GM19372 (cell line): ENCODE data around the gene SMARCA5.
"Not testable (repeated sequence)": the region's sequence is repeated elsewhere in the genome, so short reads cannot be mapped to it uniquely, and the experiment has no call there.

Experiments
- ATAC-seq: cut with Tn5 transposase; IDR thresholded peaks from one replicate; pipeline ENCODE4 v1.9.1; 2021; ENCODE audit warnings: mild to moderate bottlenecking, low read depth, moderate library complexity; ENCODE audit not compliant: unreplicated experiment

The SMARCA5 gene

GRCh38 chr4:143513314-143514168 is at the start of gene SMARCA5:
Gene SMARCA5 (plus strand): TSS chr4:143513702. CDS start chr4:143513925, 223 bp downstream.
- ATAC-seq, result peak; percentile 82

GRCh38 chr4:143473334-143474126 is 40.0 kb upstream of the SMARCA5 start:
- peak; percentile 57 for ATAC-seq

GRCh38 chr4:143477487-143477886 is 36.0 kb upstream of the SMARCA5 start:
- ATAC-seq, result no peak

GRCh38 chr4:143481361-143481760 is 32.1 kb upstream of the SMARCA5 start:
- ATAC-seq, result no peak

- ATAC-seq, result peak; percentile 83
These were observed 30.7 kb upstream of the SMARCA5 start for GRCh38 chr4:143482840-143483239.

GRCh38 chr4:143486314-143486713 is 27.2 kb upstream of the SMARCA5 start:
- ATAC-seq, result no peak

- no peak for ATAC-seq
These were observed 24.8 kb upstream of the SMARCA5 start for GRCh38 chr4:143488687-143489086.

GRCh38 chr4:143489106-143489505 is 24.4 kb upstream of the SMARCA5 start:
- ATAC-seq, result no peak

- ATAC-seq, result no peak
These were observed 15.5 kb upstream of the SMARCA5 start for GRCh38 chr4:143498021-143498420.

GRCh38 chr4:143502231-143502630 is 11.3 kb upstream of the SMARCA5 start:
- ATAC-seq, result no peak

- no peak for ATAC-seq
These were observed 7.5 kb upstream of the SMARCA5 start for GRCh38 chr4:143506031-143506430.

GRCh38 chr4:143511906-143512305 is 1.6 kb upstream of the SMARCA5 start:
- ATAC-seq, result no peak

- ATAC-seq, result peak; percentile 40
These were observed 556 bp upstream of the SMARCA5 start for GRCh38 chr4:143512978-143513313.

GRCh38 chr4:143514169-143514495 is 630 bp downstream of the SMARCA5 start:
- no peak for ATAC-seq

- no peak for ATAC-seq
These were observed 995 bp downstream of the SMARCA5 start for GRCh38 chr4:143514497-143514896.

- ATAC-seq, result no peak
These were observed 1.4 kb downstream of the SMARCA5 start for GRCh38 chr4:143514901-143515300.

- ATAC-seq, result no peak
These were observed 2.4 kb downstream of the SMARCA5 start for GRCh38 chr4:143515905-143516304.

- no peak for ATAC-seq
These were observed 4.3 kb downstream of the SMARCA5 start for GRCh38 chr4:143517764-143518163.

GRCh38 chr4:143524211-143524610 is 10.7 kb downstream of the SMARCA5 start:
- ATAC-seq, result no peak

GRCh38 chr4:143528046-143528445 is 14.5 kb downstream of the SMARCA5 start:
- ATAC-seq, result not testable (repeated sequence)

- no peak for ATAC-seq
These were observed 17.9 kb downstream of the SMARCA5 start for GRCh38 chr4:143531380-143531779.
